Measurements from ENCODE around the gene TIMM44. TPM values are rescaled to one million over a fixed set of nuclear protein-coding genes. Genes with fewer than 3 reads are reported as not detected.

The TIMM44 gene
- total and polyA plus RNA-seq, 2 donors from 2014 or later: 46.7 to 57.8 TPM

DNA sequence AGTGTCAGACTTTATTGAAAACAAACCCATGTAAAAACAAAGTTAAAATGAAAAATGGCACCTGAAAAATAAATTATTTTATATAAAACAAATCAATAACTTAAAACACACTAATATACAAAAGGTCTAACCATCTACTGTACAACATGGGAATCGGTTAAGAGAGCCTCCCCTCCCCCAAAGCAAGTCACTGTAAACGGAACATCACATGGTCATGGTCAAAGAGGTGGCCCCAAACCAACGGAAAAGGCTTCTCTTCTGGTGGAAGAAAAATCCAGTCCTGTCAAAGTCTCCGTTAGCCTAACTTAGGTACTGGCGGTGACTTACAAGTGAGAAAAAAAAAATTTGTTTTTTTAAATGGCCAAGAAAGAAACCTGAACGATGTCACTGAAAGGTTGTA is 15.7 kb upstream of the TIMM44 start:
- no peak overlapping the region for H3K9ac ChIP-seq (ENCODE audit: low read length in 3 of 3)
- H3K36me3 ChIP-seq (ENCODE audit: control insufficient read depth in 2 of 3, insufficient read depth in 3 of 3, low read length in 3 of 3): peaks cover 0 to 5% (median 0%) of the 10 kb centered on the region in 3 donors
- H3K27ac ChIP-seq (ENCODE audit: low read depth in 2 of 2, low read length in 2 of 2): no peak overlapping the region
- FAIRE-seq (no peak), DNase-seq (no peak)
- H3K4me3 ChIP-seq (ENCODE audit: low read length in 3 of 3): no peak overlapping the region
- no peaks in the 10 kb centered on the region for H3K27me3 ChIP-seq (ENCODE audit: control insufficient read depth, insufficient read depth, low read length)
- peaks cover 0 to 22% (median 10%) of the 10 kb centered on the region in 3 donors for H3K4me1 ChIP-seq (ENCODE audit: control insufficient read depth in 2 of 3, insufficient read depth in 2 of 3, low read depth in 1 of 3, low read length in 3 of 3)
- no peaks in the 10 kb centered on the region for H3K9me3 ChIP-seq (ENCODE audit: control insufficient read depth in 2 of 3, insufficient read depth in 1 of 3, low read length in 3 of 3)
- TF ChIP-seq, protein P1, sequence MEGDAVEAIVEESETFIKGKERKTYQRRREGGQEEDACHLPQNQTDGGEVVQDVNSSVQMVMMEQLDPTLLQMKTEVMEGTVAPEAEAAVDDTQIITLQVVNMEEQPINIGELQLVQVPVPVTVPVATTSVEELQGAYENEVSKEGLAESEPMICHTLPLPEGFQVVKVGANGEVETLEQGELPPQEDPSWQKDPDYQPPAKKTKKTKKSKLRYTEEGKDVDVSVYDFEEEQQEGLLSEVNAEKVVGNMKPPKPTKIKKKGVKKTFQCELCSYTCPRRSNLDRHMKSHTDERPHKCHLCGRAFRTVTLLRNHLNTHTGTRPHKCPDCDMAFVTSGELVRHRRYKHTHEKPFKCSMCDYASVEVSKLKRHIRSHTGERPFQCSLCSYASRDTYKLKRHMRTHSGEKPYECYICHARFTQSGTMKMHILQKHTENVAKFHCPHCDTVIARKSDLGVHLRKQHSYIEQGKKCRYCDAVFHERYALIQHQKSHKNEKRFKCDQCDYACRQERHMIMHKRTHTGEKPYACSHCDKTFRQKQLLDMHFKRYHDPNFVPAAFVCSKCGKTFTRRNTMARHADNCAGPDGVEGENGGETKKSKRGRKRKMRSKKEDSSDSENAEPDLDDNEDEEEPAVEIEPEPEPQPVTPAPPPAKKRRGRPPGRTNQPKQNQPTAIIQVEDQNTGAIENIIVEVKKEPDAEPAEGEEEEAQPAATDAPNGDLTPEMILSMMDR (IDR thresholded peaks at IDR 0.05; ENCODE audit: borderline replicate concordance, extremely low read depth, insufficient read depth): no peak
- intact Hi-C loops (cut with DNase I): no loop called here

DNA sequence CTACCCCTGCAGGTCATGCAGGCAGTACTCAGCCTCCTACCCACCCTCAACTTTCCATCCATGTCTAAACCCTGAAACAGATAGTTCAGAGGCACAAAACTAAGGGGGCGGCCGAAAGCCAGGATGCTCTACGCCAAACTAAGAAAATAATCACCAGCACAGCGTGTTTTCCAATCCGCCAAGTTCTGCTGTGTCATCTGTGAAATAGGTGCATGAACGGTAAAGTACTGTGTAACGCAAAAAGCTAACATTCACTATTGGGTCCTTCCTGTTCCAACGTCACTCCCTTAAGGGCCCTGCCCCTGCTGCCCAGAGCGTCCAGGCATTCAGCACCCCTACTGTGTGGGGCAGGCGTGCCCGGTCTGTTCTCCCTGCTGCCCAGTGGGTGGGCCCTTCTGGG is 12.2 kb upstream of the TIMM44 start:
- H3K4me3 ChIP-seq (ENCODE audit: low read length in 3 of 3): no peak overlapping the region
- no peak overlapping the region for H3K9ac ChIP-seq (ENCODE audit: low read length in 3 of 3)
- TF ChIP-seq, protein P1 (IDR thresholded peaks at IDR 0.05; ENCODE audit: borderline replicate concordance, extremely low read depth, insufficient read depth): no peak
- intact Hi-C loops (cut with DNase I): no loop called here
- H3K9me3 ChIP-seq (ENCODE audit: control insufficient read depth in 2 of 3, insufficient read depth in 1 of 3, low read length in 3 of 3): no peaks in the 10 kb centered on the region
- no peak for FAIRE-seq
- H3K27me3 ChIP-seq (ENCODE audit: control insufficient read depth, insufficient read depth, low read length): no peaks in the 10 kb centered on the region
- DNase-seq: no peak
- no peaks in the 10 kb centered on the region for H3K36me3 ChIP-seq (ENCODE audit: control insufficient read depth in 2 of 3, insufficient read depth in 3 of 3, low read length in 3 of 3)
- peaks cover 0 to 3% (median 1%) of the 10 kb centered on the region in 3 donors for H3K4me1 ChIP-seq (ENCODE audit: control insufficient read depth in 2 of 3, insufficient read depth in 2 of 3, low read depth in 1 of 3, low read length in 3 of 3)
- no peak overlapping the region for H3K27ac ChIP-seq (ENCODE audit: low read depth in 2 of 2, low read length in 2 of 2)

DNA sequence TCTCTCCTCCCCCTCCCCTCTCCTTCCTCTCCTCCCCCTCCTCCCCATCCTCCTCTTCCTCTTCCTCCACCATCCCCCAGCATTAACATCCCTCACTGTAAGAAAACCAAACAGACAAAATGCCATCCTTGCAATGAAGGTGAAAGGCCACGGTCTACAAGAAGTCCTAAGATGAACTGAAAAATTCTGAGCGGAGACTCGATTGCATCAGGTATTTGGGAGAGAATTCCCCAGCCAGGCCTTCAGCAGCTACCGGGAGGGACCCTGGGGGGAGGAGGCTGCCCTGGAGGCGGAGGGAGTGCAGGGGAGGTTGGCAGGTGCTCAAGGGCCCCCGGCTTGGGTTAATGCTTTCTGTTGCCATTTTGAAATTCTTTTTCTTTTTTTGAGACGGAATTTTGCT is 10.1 kb upstream of the TIMM44 start:
- DNase-seq (no peak), FAIRE-seq (no peak)
- H3K27me3 ChIP-seq (ENCODE audit: control insufficient read depth, insufficient read depth, low read length): no peaks in the 10 kb centered on the region
- peaks cover 0 to 3% (median 0%) of the 10 kb centered on the region in 3 donors for H3K4me1 ChIP-seq (ENCODE audit: control insufficient read depth in 2 of 3, insufficient read depth in 2 of 3, low read depth in 1 of 3, low read length in 3 of 3)
- no peak overlapping the region for H3K9ac ChIP-seq (ENCODE audit: low read length in 3 of 3)
- no peak overlapping the region for H3K4me3 ChIP-seq (ENCODE audit: low read length in 3 of 3)
- intact Hi-C loops (cut with DNase I): no loop called here
- H3K27ac ChIP-seq (ENCODE audit: low read depth in 2 of 2, low read length in 2 of 2): no peak overlapping the region
- no peaks in the 10 kb centered on the region for H3K9me3 ChIP-seq (ENCODE audit: control insufficient read depth in 2 of 3, insufficient read depth in 1 of 3, low read length in 3 of 3)
- no peaks in the 10 kb centered on the region for H3K36me3 ChIP-seq (ENCODE audit: control insufficient read depth in 2 of 3, insufficient read depth in 3 of 3, low read length in 3 of 3)
- TF ChIP-seq, protein P1 (IDR thresholded peaks at IDR 0.05; ENCODE audit: borderline replicate concordance, extremely low read depth, insufficient read depth): no peak

DNA sequence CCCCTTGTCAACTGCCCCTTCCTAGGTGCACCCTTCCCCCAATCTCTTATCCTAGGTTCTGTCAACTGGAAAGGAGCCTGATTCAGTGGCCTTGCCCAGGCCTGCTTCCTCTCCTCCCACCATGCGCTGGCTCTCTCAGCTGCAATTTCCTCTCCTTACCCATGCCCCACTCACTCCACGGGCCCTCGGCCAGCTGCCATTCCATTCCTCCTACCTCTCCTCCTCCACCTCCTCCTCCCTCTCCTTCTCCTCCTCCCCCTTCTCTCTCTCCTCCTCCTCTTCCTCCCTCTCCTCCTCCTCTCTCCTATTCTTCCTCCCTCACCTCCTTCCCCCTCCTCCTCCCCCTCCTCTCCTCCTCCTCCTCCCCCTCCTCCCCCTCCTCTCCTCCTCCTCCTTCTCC is 9.6 kb upstream of the TIMM44 start:
- intact Hi-C loops (cut with DNase I): no loop called here
- Histone ChIP-seq H3K9ac (ENCODE audit: low read length in 3 of 3) (no peak overlapping the region), H3K36me3 (ENCODE audit: control insufficient read depth in 2 of 3, insufficient read depth in 3 of 3, low read length in 3 of 3) (no peaks in the 10 kb centered on the region), H3K4me3 (ENCODE audit: low read length in 3 of 3) (no peak overlapping the region), H3K4me1 (ENCODE audit: control insufficient read depth in 2 of 3, insufficient read depth in 2 of 3, low read depth in 1 of 3, low read length in 3 of 3) (peaks cover 0 to 3% (median 0%) of the 10 kb centered on the region in 3 donors), H3K27ac (ENCODE audit: low read depth in 2 of 2, low read length in 2 of 2) (no peak overlapping the region), H3K9me3 (ENCODE audit: control insufficient read depth in 2 of 3, insufficient read depth in 1 of 3, low read length in 3 of 3) (no peaks in the 10 kb centered on the region), H3K27me3 (ENCODE audit: control insufficient read depth, insufficient read depth, low read length) (no peaks in the 10 kb centered on the region)
- TF ChIP-seq, protein P1 (IDR thresholded peaks at IDR 0.05; ENCODE audit: borderline replicate concordance, extremely low read depth, insufficient read depth): no peak
- no peak for FAIRE-seq
- DNase-seq: peak in 1 of 5 donors; percentile 24

Data from kidney (tissue), 14 donors.